GM12878 (cell line): ENCODE measurements around the gene IL1R2. TPM values are rescaled to one million over a fixed set of nuclear protein-coding genes. Genes with fewer than 3 reads are reported as not detected.

ENCODE experiments used
- ATAC-seq: fragments of 200-7000 bp; cut with Tn5 transposase; 3 replicates; pipeline ENCODE4 v1.9.1; 2020; ENCODE audit warnings: mild to moderate bottlenecking, moderate library complexity
- BruUV-seq: library from RNA; stranded (reverse); fragments of 400-500 nt; replicated peaks from 2 replicates; lab custom pipeline; 2021; lab: Mats Ljungman, UMichigan
- CTCF ChIA-PET: fragments of 300-600 bp; sonication (Branson Sonifier 250); formaldehyde crosslinking; extraction: SDS; loops from one replicate; lab custom pipeline; 2021; ENCODE audit warnings: inconsistent platforms; lab: Yijun Ruan, JAX
- POLR2A ChIA-PET: fragments of 350-600 bp; formaldehyde crosslinking; extraction: SDS; loops from one replicate; lab custom pipeline; 2021; ENCODE audit warnings: inconsistent platforms; lab: Charles Lee
- RAD21 ChIA-PET: fragments of 300-600 bp; sonication (Branson Sonifier 250); formaldehyde crosslinking; loops from one replicate; lab custom pipeline; 2023; ENCODE audit warnings: antibody characterized with exemption; ENCODE audit not compliant: unreplicated experiment; lab: Charles Lee
- SMC1A ChIA-PET: fragments of 300-600 bp; sonication (Branson Sonifier 250); formaldehyde crosslinking; loops from one replicate; lab custom pipeline; 2023; ENCODE audit not compliant: unreplicated experiment, uncharacterized antibody; lab: Charles Lee
- DNase-seq: peaks from one replicate; pipeline ENCODE4 v3.0.0-alpha.2; 2011; ENCODE audit warnings: low read depth, low spot score
- FAIRE-seq: peaks from 3 replicates; lab custom pipeline; 2011; peaks lifted over from hg19 to GRCh38; lab: Jason Lieb, UNC
- H2AFZ ChIP-seq: 2 replicates; pipeline ENCODE4 v1.6.0; 2011; ENCODE audit warnings: low read depth, low read length, control low read depth; ENCODE audit not compliant: control insufficient read depth
- H3K27ac ChIP-seq: 2 replicates; pipeline ENCODE4 v1.5.1; 2011; ENCODE audit warnings: control low read depth; ENCODE audit not compliant: control insufficient read depth, insufficient read depth
- H3K27me3 ChIP-seq, 2 experiments: replicated peaks in 1 of 2; 2 replicates each; pipeline versions ENCODE4 v1.6.0 to v1.6.1; 2011; ENCODE audit warnings: low read length in 1 of 2; ENCODE audit not compliant: control insufficient read depth in 2 of 2, insufficient read depth in 2 of 2
- H3K36me3 ChIP-seq, 2 experiments: 2 replicates each; pipeline ENCODE4 v1.5.1; 2011; ENCODE audit warnings: low read length in 1 of 2; ENCODE audit not compliant: control insufficient read depth in 2 of 2, insufficient read depth in 2 of 2
- H3K4me1 ChIP-seq: 2 replicates; pipeline ENCODE4 v1.6.1; 2011; ENCODE audit warnings: mild to moderate bottlenecking, low read length, moderate library complexity, mixed read lengths; ENCODE audit not compliant: control insufficient read depth, insufficient read depth
- H3K4me2 ChIP-seq: 2 replicates; pipeline ENCODE4 v1.6.0; 2011; ENCODE audit warnings: control low read depth; ENCODE audit not compliant: control insufficient read depth, insufficient read depth
- H3K4me3 ChIP-seq: fragments of 200-600 bp; sonication (generic); 2 replicates; pipeline ENCODE4 v1.5.1; 2016
- H3K79me2 ChIP-seq: 2 replicates; pipeline ENCODE4 v1.6.0; 2011; ENCODE audit warnings: low read length; ENCODE audit not compliant: control insufficient read depth, insufficient read depth
- H3K9ac ChIP-seq: 2 replicates; pipeline ENCODE4 v1.8.0; 2011; ENCODE audit warnings: low read length, control low read depth, mixed read lengths; ENCODE audit not compliant: control insufficient read depth, insufficient read depth
- H3K9me3 ChIP-seq: replicated peaks from 3 replicates; pipeline ENCODE4 v1.5.1; 2011; ENCODE audit warnings: mild to moderate bottlenecking, low read length; ENCODE audit not compliant: control insufficient read depth, insufficient read depth
- H4K20me1 ChIP-seq: 2 replicates; pipeline ENCODE4 v1.6.0; 2011; ENCODE audit not compliant: control insufficient read depth, insufficient read depth
- CBX5 ChIP-seq: sonication (generic); IDR thresholded peaks from 2 replicates; pipeline ENCODE4 v1.6.1; 2016; ENCODE audit warnings: low read depth, moderate library complexity, mild to moderate bottlenecking, inconsistent platforms
- CEBPB ChIP-seq, 2 experiments: fragments of 150-350 bp in 1 of 2; IDR thresholded peaks; 2 replicates each; pipeline ENCODE4 v1.6.1; 2012 to 2014; ENCODE audit warnings: low read depth in 2 of 2, low read length in 2 of 2, borderline replicate concordance in 1 of 2, inconsistent platforms in 1 of 2
- EGR1 ChIP-seq, 2 experiments: IDR thresholded peaks; 1 replicate in 1 of 2; 2 replicates in 1 of 2; pipeline ENCODE4 v1.6.1; 2011 to 2012; ENCODE audit warnings: low read depth in 2 of 2, low read length in 2 of 2, borderline replicate concordance in 1 of 2, mild to moderate bottlenecking in 1 of 2, moderate library complexity in 1 of 2
- ESRRA ChIP-seq: IDR thresholded peaks from 2 replicates; pipeline ENCODE4 v1.6.1; 2012; ENCODE audit warnings: mild to moderate bottlenecking, low read length, improper control_type of control experiment
- MYC ChIP-seq: IDR thresholded peaks from 2 replicates; pipeline ENCODE4 v1.6.1; 2011; ENCODE audit warnings: mild to moderate bottlenecking, low read length, moderate library complexity, inconsistent platforms; ENCODE audit not compliant: insufficient read depth, insufficient replicate concordance, insufficient read length, severe bottlenecking
- RCOR1 ChIP-seq: conservative IDR thresholded peaks from 2 replicates; pipeline ENCODE4 v1.6.1; 2012; ENCODE audit warnings: low read depth, low read length, improper control_type of control experiment
- ZNF274 ChIP-seq: IDR thresholded peaks from one replicate; pipeline ENCODE4 v1.8.0; 2011; ENCODE audit not compliant: insufficient read length, insufficient read depth
- ZZZ3 ChIP-seq: IDR thresholded peaks from 2 replicates; pipeline ENCODE4 v1.6.1; 2011; ENCODE audit warnings: low read depth; ENCODE audit not compliant: control insufficient read depth, insufficient read length
- WGBS: methylation state at CpG from one replicate; pipeline ENCODE4 v1.1.6; 2016; ENCODE audit warnings: low lambda C conversion rate; ENCODE audit not compliant: insufficient replicate concordance, insufficient coverage; ENCODE audit errors: missing lambda C conversion rate; 5-methylcytosine and 5-hydroxymethylcytosine counted together
- in situ Hi-C: fragments of 300-500 bp; cut with MboI; formaldehyde crosslinking; loops from 9 replicates; pipeline ENCODE4 v1.14.3; 2018; ENCODE audit warnings: mixed read lengths
- intact Hi-C: fragments of 100-400 bp; cut with micrococcal nuclease; formaldehyde crosslinking; loops from one replicate; pipeline ENCODE4 v1.14.2; 2022; ENCODE audit not compliant: unreplicated experiment
- polyA plus RNA-seq, 11 experiments: library from polyadenylated mRNA; depleted of rRNA in 4 of 11; unstranded in 6 of 11; stranded (reverse) in 5 of 11; fragments of >200 nt; fragmentation: Nextera tagmentation in 4 of 11; fragmentation: Illumina TruSeq in 1 of 11; extraction: Ambion mirVana in 4 of 11; extraction: Trizol in 1 of 11; gene quantifications; 1 replicate in 1 of 11; 2 replicates in 10 of 11; pipeline versions ENCODE4 v1.2.1 to v1.2.3, GENCODE V29; 2011 to 2016; ENCODE audit warnings: inconsistent platforms in 2 of 11, missing spikeins in 2 of 11, low read depth in 1 of 11
- total RNA-seq, 4 experiments: library from RNA; depleted of rRNA in 3 of 4; stranded (reverse); fragments of >200 nt in 3 of 4; fragmentation: Illumina TruSeq in 1 of 4; extraction: Trizol in 1 of 4; gene quantifications; 2 replicates each; pipeline versions ENCODE4 v1.2.1 to v1.2.3, GENCODE V29; 2013 to 2021
- TF ChIP-seq, protein P1 (sequence below): fragments of 450-650 bp; IDR thresholded peaks from 2 replicates; pipeline ENCODE4 v1.6.1; 2016; ENCODE audit warnings: mild to moderate bottlenecking, moderate library complexity, borderline replicate concordance
- TF ChIP-seq, protein P2 (sequence below): fragments of 450-650 bp; IDR thresholded peaks from 2 replicates; pipeline ENCODE4 v1.6.1; 2018; ENCODE audit warnings: borderline replicate concordance, mild to moderate bottlenecking; ENCODE audit not compliant: partially characterized antibody
- TF ChIP-seq, protein P3 (sequence below): fragments of 150-350 bp; IDR thresholded peaks from 2 replicates; pipeline ENCODE4 v1.6.1; 2016; ENCODE audit warnings: low read depth, low read length

The IL1R2 gene
- total and polyA plus RNA-seq, 10 of the 15 experiments (the other 5 are each of a cell fraction or from before 2014, with no cell fraction given): 0.44 to 6.4 (median 0.62) TPM

DNA sequence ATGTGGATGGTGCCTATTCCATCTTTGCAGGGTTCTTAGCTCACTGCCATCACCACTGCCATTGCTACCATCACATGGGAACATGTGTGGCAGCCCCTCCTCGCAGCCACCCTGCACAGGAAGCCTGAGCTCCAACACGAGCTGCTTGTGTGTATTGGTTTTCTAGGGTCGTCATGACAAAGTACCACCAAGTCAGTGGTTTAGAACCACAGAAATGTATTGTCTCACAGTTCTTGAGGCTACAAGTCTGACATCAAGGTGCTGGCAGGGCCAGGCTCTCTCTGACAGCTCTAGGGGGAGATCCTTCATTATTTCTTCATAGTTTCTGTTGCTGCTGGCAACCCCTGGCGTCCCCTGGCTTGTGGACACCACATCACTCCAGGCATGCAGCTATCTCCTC, 10.3 kb upstream of the IL1R2 start (continued):
- TF ChIP-seq, protein P1, sequence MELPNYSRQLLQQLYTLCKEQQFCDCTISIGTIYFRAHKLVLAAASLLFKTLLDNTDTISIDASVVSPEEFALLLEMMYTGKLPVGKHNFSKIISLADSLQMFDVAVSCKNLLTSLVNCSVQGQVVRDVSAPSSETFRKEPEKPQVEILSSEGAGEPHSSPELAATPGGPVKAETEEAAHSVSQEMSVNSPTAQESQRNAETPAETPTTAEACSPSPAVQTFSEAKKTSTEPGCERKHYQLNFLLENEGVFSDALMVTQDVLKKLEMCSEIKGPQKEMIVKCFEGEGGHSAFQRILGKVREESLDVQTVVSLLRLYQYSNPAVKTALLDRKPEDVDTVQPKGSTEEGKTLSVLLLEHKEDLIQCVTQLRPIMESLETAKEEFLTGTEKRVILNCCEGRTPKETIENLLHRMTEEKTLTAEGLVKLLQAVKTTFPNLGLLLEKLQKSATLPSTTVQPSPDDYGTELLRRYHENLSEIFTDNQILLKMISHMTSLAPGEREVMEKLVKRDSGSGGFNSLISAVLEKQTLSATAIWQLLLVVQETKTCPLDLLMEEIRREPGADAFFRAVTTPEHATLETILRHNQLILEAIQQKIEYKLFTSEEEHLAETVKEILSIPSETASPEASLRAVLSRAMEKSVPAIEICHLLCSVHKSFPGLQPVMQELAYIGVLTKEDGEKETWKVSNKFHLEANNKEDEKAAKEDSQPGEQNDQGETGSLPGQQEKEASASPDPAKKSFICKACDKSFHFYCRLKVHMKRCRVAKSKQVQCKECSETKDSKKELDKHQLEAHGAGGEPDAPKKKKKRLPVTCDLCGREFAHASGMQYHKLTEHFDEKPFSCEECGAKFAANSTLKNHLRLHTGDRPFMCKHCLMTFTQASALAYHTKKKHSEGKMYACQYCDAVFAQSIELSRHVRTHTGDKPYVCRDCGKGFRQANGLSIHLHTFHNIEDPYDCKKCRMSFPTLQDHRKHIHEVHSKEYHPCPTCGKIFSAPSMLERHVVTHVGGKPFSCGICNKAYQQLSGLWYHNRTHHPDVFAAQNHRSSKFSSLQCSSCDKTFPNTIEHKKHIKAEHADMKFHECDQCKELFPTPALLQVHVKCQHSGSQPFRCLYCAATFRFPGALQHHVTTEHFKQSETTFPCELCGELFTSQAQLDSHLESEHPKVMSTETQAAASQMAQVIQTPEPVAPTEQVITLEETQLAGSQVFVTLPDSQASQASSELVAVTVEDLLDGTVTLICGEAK: no peak
- TF ChIP-seq ESRRA (no peak), CEBPB (IDR thresholded peaks at IDR 0.05; ENCODE audit: borderline replicate concordance in 1 of 2, low read depth in 2 of 2, low read length in 2 of 2) (no peak), ZNF274 (no peak)

DNA sequence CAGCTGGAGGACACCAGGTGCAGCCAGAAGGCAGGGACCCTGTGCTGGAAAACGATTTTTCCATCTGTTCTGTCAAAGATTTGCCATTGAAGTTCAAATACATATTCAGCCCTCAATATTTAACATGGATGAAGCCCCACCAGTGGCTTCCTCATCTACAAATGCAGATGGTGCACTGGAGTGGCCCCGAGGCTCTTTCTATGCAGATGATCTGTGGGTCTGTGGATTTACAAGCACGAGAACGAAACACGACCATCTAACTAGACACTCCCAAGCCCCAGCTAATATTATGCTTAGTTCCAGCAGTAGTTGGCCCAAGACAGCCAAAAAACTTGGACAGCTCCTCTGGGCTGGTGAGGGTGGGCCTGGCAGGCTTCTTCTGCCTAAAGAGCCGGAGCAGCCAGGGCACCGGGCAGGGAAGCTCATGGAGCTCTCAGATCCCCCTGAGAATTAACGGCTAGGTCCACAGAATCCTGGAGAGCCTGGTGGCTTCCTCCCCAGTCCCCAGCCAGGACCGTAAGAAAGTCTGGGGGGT, 9.2 kb upstream of the IL1R2 start:
- ChIA-PET RAD21 (interaction anchor here (3.1 kb wide), 1 partner anchor 98 kb away, joined by 16 read pairs; no protein-coding TSS in a partner anchor), SMC1A (interaction anchor here (4.0 kb wide), 1 partner anchor 98 kb away, joined by 23 read pairs; no protein-coding TSS in a partner anchor), CTCF (interaction anchor here (0.7 to 4.2 kb wide), 3 partner anchors 13 to 128 kb away, joined by 3 to 29 read pairs (median 5); no protein-coding TSS in a partner anchor), POLR2A (no interaction called here)
- in situ Hi-C loops: no loop called here
- Histone ChIP-seq H3K27ac (no peak overlapping the region), H3K79me2 (no peaks in the 10 kb centered on the region), H3K9ac (no peak overlapping the region), H3K27me3 (no peaks in the 10 kb centered on the region), H3K36me3 (no peaks in the 10 kb centered on the region), H2AFZ (no peak overlapping the region), H4K20me1 (no peaks in the 10 kb centered on the region), H3K4me1 (no peaks in the 10 kb centered on the region), H3K4me2 (no peak overlapping the region), H3K9me3 (no peaks in the 10 kb centered on the region), H3K4me3 (no peak overlapping the region)
- BruUV-seq: no TSS peak
- intact Hi-C loops: no loop called here
- DNase-seq: no peak
- ATAC-seq: no peak
- FAIRE-seq: no peak
- 24% methylated on average over 9 of the region's 9 CpGs for WGBS
- TF ChIP-seq, protein P2, sequence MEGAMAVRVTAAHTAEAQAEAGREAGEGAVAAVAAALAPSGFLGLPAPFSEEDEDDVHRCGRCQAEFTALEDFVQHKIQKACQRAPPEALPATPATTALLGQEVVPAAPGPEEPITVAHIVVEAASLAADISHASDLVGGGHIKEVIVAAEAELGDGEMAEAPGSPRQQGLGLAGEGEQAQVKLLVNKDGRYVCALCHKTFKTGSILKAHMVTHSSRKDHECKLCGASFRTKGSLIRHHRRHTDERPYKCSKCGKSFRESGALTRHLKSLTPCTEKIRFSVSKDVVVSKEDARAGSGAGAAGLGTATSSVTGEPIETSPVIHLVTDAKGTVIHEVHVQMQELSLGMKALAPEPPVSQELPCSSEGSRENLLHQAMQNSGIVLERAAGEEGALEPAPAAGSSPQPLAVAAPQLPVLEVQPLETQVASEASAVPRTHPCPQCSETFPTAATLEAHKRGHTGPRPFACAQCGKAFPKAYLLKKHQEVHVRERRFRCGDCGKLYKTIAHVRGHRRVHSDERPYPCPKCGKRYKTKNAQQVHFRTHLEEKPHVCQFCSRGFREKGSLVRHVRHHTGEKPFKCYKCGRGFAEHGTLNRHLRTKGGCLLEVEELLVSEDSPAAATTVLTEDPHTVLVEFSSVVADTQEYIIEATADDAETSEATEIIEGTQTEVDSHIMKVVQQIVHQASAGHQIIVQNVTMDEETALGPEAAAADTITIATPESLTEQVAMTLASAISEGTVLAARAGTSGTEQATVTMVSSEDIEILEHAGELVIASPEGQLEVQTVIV: no peak
- TF ChIP-seq EGR1 (IDR thresholded peaks at IDR 0.05; ENCODE audit: borderline replicate concordance in 1 of 2, low read depth in 2 of 2, low read length in 2 of 2): no peak
- no peak for TF ChIP-seq ZZZ3
- no peak for TF ChIP-seq RCOR1
- no peak for TF ChIP-seq MYC
- no peak for TF ChIP-seq CBX5
- TF ChIP-seq, protein P3, sequence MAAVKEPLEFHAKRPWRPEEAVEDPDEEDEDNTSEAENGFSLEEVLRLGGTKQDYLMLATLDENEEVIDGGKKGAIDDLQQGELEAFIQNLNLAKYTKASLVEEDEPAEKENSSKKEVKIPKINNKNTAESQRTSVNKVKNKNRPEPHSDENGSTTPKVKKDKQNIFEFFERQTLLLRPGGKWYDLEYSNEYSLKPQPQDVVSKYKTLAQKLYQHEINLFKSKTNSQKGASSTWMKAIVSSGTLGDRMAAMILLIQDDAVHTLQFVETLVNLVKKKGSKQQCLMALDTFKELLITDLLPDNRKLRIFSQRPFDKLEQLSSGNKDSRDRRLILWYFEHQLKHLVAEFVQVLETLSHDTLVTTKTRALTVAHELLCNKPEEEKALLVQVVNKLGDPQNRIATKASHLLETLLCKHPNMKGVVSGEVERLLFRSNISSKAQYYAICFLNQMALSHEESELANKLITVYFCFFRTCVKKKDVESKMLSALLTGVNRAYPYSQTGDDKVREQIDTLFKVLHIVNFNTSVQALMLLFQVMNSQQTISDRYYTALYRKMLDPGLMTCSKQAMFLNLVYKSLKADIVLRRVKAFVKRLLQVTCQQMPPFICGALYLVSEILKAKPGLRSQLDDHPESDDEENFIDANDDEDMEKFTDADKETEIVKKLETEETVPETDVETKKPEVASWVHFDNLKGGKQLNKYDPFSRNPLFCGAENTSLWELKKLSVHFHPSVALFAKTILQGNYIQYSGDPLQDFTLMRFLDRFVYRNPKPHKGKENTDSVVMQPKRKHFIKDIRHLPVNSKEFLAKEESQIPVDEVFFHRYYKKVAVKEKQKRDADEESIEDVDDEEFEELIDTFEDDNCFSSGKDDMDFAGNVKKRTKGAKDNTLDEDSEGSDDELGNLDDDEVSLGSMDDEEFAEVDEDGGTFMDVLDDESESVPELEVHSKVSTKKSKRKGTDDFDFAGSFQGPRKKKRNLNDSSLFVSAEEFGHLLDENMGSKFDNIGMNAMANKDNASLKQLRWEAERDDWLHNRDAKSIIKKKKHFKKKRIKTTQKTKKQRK: no peak
